GM04504 (cell line): Measurements from ENCODE around the gene ZCCHC24.

ENCODE experiments used
- DNase-seq: peaks from one replicate; pipeline ENCODE4 v3.0.0-alpha.2; 2012; ENCODE audit warnings: low read depth

Gene ZCCHC24

GRCh38 chr10:79431891-79432831, 13.3 kb downstream of the ZCCHC24 start:
- no peak for DNase-seq

GRCh38 chr10:79431428-79431827, 14.0 kb downstream of the ZCCHC24 start:
- DNase-seq, result no peak

GRCh38 chr10:79430936-79431335, 14.5 kb downstream of the ZCCHC24 start:
- DNase-seq, result no peak

GRCh38 chr10:79430325-79430905, 15.0 kb downstream of the ZCCHC24 start:
- DNase-seq, result no peak

- DNase-seq, result no peak
Measured at GRCh38 chr10:79429751-79430150, 15.7 kb downstream of the ZCCHC24 start.

GRCh38 chr10:79427965-79428364, 17.5 kb downstream of the ZCCHC24 start:
- no peak for DNase-seq

GRCh38 chr10:79425074-79425532, 20.3 kb downstream of the ZCCHC24 start:
- DNase-seq, result no peak

- DNase-seq, result no peak
Measured at GRCh38 chr10:79424221-79425073, 21.0 kb downstream of the ZCCHC24 start.

GRCh38 chr10:79422178-79422892, 23.1 kb downstream of the ZCCHC24 start:
- peak; percentile 92 for DNase-seq

GRCh38 chr10:79420974-79421688, 24.3 kb downstream of the ZCCHC24 start:
- no peak for DNase-seq

GRCh38 chr10:79418886-79419595, 26.4 kb downstream of the ZCCHC24 start:
- no peak for DNase-seq

GRCh38 chr10:79418274-79418673, 27.1 kb downstream of the ZCCHC24 start:
- no peak for DNase-seq

GRCh38 chr10:79417731-79418130, 27.7 kb downstream of the ZCCHC24 start:
- DNase-seq, result no peak

GRCh38 chr10:79417266-79417665, 28.2 kb downstream of the ZCCHC24 start:
- no peak for DNase-seq

GRCh38 chr10:79416578-79417255, 28.7 kb downstream of the ZCCHC24 start:
- no peak for DNase-seq

GRCh38 chr10:79415736-79416577, 29.5 kb downstream of the ZCCHC24 start:
- DNase-seq, result no peak

GRCh38 chr10:79414714-79415113, 30.7 kb downstream of the ZCCHC24 start:
- DNase-seq, result no peak

GRCh38 chr10:79413196-79413595, 32.2 kb downstream of the ZCCHC24 start:
- DNase-seq, result no peak

GRCh38 chr10:79412516-79412915, 32.9 kb downstream of the ZCCHC24 start:
- no peak for DNase-seq
